ENCODE measurements around the gene SWI5.

DNA sequence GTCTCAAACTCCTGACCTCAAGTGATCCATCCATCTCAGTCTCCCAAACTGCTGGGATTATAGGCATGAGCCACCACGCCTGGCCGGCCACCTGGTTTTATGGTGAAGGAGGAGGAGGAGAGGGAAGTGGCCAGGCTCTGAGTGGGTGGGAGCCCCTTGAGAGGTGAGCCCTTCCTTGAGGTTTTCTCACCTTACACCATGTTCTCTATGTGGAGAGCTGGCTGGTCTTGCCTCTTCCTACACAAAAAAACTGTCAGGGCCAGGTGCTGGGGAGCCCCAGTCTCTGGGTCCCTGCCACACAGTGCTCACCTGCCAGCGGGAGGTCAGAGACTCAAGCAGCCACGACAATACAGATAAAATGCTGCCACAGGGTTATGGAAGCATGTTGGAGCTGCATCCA lies 18.1 kb downstream of the SWI5 start:
- TF ChIP-seq, protein P1, sequence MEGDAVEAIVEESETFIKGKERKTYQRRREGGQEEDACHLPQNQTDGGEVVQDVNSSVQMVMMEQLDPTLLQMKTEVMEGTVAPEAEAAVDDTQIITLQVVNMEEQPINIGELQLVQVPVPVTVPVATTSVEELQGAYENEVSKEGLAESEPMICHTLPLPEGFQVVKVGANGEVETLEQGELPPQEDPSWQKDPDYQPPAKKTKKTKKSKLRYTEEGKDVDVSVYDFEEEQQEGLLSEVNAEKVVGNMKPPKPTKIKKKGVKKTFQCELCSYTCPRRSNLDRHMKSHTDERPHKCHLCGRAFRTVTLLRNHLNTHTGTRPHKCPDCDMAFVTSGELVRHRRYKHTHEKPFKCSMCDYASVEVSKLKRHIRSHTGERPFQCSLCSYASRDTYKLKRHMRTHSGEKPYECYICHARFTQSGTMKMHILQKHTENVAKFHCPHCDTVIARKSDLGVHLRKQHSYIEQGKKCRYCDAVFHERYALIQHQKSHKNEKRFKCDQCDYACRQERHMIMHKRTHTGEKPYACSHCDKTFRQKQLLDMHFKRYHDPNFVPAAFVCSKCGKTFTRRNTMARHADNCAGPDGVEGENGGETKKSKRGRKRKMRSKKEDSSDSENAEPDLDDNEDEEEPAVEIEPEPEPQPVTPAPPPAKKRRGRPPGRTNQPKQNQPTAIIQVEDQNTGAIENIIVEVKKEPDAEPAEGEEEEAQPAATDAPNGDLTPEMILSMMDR (IDR thresholded peaks at IDR 0.05), result no peak
- no peak for TF ChIP-seq POLR2A (IDR thresholded peaks at IDR 0.05)
